ENCODE results near the gene TACR1.

TACR1 gene

GRCh38 chr2:75041226-75041625 lies 158.1 kb downstream of the TACR1 start:
- no peak overlapping the region for H3K4me3 Mint-ChIP-seq
- H3K9me3 Mint-ChIP-seq: no peaks in the 10 kb centered on the region
- H3K4me1 Mint-ChIP-seq: peaks cover 10% of the 10 kb centered on the region
- H3K36me3 Mint-ChIP-seq (ENCODE audit: low read depth): no peaks in the 10 kb centered on the region
- H3K27ac Mint-ChIP-seq: no peak overlapping the region
- H3K27me3 Mint-ChIP-seq (ENCODE audit: low read depth): no peaks in the 10 kb centered on the region
- TF ChIP-seq, protein P1, sequence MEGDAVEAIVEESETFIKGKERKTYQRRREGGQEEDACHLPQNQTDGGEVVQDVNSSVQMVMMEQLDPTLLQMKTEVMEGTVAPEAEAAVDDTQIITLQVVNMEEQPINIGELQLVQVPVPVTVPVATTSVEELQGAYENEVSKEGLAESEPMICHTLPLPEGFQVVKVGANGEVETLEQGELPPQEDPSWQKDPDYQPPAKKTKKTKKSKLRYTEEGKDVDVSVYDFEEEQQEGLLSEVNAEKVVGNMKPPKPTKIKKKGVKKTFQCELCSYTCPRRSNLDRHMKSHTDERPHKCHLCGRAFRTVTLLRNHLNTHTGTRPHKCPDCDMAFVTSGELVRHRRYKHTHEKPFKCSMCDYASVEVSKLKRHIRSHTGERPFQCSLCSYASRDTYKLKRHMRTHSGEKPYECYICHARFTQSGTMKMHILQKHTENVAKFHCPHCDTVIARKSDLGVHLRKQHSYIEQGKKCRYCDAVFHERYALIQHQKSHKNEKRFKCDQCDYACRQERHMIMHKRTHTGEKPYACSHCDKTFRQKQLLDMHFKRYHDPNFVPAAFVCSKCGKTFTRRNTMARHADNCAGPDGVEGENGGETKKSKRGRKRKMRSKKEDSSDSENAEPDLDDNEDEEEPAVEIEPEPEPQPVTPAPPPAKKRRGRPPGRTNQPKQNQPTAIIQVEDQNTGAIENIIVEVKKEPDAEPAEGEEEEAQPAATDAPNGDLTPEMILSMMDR (IDR thresholded peaks at IDR 0.05; ENCODE audit: unreplicated experiment in 3 of 3): no peak

DNA sequence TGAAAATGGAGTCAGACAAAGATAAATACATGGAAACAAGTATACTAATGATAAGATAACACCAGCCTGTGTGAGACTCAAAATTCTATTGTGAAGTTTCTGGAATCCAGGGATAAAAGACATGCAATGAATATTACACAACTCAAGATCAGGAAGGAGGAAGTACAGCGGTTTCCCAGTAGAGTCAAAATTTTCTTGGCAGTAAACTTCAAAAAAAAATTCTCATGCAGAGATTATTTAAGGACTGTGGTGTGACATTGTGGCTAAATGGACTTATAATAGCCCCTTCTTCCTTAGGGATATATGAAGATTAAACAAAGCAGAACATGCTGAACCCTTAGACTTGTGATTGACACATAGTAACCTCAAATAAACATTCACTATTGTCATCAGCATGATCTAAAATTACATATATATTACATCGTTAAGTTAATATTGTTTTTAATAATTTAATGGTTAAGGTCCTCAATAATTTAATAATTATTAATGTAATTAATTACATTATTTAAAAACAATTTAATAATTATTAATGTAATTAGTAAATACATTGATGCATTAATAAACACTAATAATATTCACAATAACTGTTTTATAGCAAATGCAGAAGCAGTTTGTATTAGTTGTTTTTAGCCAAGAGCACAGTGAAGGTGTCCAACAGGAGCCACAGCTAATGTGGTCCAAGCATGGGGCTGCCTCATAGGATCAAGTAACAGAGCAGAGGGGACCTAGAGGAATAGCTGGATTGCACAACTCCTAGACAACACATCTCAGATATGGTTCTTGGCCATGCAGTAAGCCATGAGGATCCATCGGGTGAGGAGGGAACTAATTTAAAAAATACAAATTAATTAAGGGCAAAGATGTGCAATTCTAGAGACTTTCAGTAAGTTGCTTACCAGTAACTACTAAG lies 163.6 kb downstream of the TACR1 start:
- Mint-ChIP-seq H3K36me3 (ENCODE audit: low read depth) (no peaks in the 10 kb centered on the region), H3K9me3 (no peaks in the 10 kb centered on the region), H3K27ac (no peak overlapping the region), H3K4me3 (no peak overlapping the region), H3K27me3 (ENCODE audit: low read depth) (no peaks in the 10 kb centered on the region), H3K4me1 (no peaks in the 10 kb centered on the region)
- TF ChIP-seq, protein P1 (IDR thresholded peaks at IDR 0.05; ENCODE audit: unreplicated experiment in 3 of 3): no peak

- TF ChIP-seq, protein P1 (IDR thresholded peaks at IDR 0.05; ENCODE audit: unreplicated experiment in 3 of 3): no peak
- H3K27ac Mint-ChIP-seq: no peak overlapping the region
- H3K9me3 Mint-ChIP-seq: no peaks in the 10 kb centered on the region
- no peaks in the 10 kb centered on the region for H3K4me1 Mint-ChIP-seq
- no peaks in the 10 kb centered on the region for H3K36me3 Mint-ChIP-seq (ENCODE audit: low read depth)
- no peak overlapping the region for H3K4me3 Mint-ChIP-seq
- peaks cover 3% of the 10 kb centered on the region for H3K27me3 Mint-ChIP-seq (ENCODE audit: low read depth)
These were observed 165.8 kb downstream of the TACR1 start for GRCh38 chr2:75033516-75033915.

DNA sequence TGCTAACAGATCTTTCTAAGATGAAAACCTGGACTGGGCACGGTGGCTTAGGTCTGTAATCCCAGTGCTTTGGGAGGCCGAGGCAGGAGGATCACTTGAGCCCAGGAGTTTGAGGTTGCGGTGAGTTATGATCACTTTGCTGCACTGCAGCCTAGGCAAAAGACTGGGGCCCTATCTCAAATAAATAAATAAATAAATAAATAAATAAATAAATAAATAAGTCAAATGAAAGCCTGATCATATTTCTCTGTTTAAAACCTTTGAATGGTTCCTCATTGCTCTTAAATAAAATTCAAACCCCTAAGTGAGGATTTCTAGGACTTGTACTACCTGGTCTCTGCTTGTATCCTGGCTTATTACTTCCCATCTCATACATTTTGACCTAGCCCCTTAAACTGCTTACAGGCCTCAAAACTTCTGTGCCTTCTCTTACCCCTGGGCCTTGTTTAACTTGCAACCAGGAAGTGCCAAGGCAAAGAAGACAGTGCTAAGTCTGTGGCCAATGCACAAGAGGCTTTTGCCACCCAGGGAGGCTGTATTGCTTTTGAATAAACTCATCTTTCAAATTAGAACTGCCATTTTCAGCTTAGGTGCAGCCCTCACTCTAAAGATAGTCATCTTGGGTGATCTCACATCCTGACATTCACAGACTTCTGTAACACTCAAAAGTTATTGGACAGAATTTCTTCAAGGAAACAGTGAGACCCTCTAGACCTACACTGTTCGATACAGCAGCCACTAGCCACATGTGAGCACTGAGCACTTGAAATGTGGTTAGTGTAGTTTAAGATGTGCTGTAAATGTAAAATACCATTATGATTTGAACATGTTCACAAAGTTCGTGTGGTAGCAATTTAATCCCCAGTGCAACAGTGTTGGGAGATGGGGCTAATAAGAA lies 167.2 kb downstream of the TACR1 start:
- H3K36me3 Mint-ChIP-seq (ENCODE audit: low read depth): no peaks in the 10 kb centered on the region

DNA sequence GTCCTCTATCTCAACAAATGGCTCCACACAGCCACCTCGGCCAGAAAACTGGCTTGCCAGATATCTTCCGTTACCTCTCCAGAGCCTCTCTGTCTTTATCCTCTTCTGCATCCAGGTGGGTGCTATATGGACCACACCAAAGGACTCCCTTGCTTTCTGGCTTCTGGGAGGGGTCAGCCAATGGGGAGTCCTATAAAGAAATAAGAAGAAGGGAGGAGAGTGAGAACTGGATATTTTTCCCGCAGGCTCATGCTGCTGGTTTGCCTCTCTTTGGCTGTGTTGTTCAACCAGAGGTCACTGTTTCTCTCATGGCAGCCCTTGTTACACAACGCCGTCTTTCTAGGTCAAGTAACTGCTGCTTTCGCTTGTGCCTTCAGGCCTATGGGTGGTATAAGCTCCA lies 168.1 kb downstream of the TACR1 start:
- H3K9me3 Mint-ChIP-seq: no peaks in the 10 kb centered on the region
- no peak overlapping the region for H3K4me3 Mint-ChIP-seq
- no peaks in the 10 kb centered on the region for H3K36me3 Mint-ChIP-seq (ENCODE audit: low read depth)
- no peaks in the 10 kb centered on the region for H3K4me1 Mint-ChIP-seq
- no peak overlapping the region for H3K27ac Mint-ChIP-seq
- TF ChIP-seq, protein P1 (IDR thresholded peaks at IDR 0.05; ENCODE audit: unreplicated experiment in 3 of 3): no peak
- H3K27me3 Mint-ChIP-seq (ENCODE audit: low read depth): peaks cover 6% of the 10 kb centered on the region

More for the DNA sequence above, 167.2 kb downstream of the TACR1 start:
- Mint-ChIP-seq H3K27me3 (ENCODE audit: low read depth) (peaks cover 6% of the 10 kb centered on the region), H3K4me3 (no peak overlapping the region), H3K4me1 (no peaks in the 10 kb centered on the region), H3K9me3 (no peaks in the 10 kb centered on the region), H3K27ac (no peak overlapping the region)
- TF ChIP-seq, protein P1 (IDR thresholded peaks at IDR 0.05; ENCODE audit: unreplicated experiment in 3 of 3): no peak

All from nephron (organoid).